Stimulated activated CD4-positive, alpha-beta T cell treated with anti-CD3 and anti-CD28 coated beads, Interleukin-15, amount 100 ng/mL, for 1 hour (primary cell): ENCODE measurements around the gene NDUFV1.
"Not testable (repeated sequence)": the region's sequence is repeated elsewhere in the genome, so short reads cannot be mapped to it uniquely, and the experiment has no call there.

Experiments used
- DNase-seq, 2 donors: peaks; one replicate each; pipeline ENCODE4 v3.0.0-alpha.2; 2020; ENCODE audit warnings: low read depth in 1 of 2, low spot score in 1 of 2

Gene NDUFV1

DNA sequence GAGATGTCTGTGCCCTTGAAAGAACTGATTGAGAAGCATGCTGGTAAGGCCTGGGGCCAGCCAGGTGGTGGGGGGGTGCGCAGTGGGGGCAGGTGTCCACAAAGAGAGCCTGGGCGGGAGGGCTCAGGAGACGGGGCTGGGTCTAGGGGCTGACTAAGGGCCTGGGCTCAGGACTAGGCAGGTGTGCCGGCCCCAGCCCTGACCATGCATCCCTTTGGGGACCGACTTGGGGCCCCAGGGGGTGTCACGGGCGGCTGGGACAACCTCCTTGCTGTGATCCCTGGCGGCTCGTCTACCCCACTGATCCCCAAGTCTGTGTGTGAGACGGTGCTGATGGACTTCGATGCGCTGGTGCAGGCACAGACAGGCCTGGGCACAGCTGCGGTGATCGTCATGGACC is 4.4 kb downstream of the NDUFV1 start:
- DNase-seq, result no peak

DNA sequence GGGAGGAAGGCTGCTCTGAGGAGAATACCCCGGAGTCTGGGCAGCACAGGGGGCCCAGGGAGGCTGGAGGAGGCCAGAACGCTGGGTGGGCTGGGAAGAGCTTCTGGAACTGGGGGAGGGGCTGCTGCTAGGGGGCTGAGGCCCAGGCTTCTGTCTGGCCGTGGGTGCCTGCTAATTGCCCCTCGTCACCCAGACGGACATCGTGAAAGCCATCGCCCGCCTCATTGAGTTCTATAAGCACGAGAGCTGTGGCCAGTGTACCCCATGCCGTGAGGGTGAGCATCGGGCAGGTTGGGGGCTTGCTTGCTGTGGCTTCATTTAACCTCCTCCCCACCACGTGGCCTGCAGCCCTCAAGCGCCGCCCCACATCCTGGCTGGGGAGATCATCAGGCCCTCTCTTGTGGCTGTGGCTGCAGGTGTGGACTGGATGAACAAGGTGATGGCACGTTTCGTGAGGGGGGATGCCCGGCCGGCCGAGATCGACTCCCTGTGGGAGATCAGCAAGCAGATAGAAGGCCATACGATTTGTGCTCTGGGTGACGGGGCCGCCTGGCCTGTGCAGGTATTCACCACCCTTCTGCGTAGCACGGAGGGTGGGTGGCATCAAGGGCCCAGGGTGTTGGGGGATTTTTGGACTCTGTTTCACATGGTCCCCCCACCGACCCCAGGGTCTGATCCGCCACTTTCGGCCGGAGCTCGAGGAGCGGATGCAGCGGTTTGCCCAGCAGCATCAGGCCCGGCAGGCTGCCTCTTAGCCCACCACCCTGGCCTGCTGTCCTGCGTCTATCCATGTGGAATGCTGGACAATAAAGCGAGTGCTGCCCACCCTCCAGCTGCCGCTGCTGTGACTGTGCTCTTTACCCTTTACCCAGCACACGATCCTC is 5.2 kb downstream of the NDUFV1 start:
- no peak for DNase-seq

DNA sequence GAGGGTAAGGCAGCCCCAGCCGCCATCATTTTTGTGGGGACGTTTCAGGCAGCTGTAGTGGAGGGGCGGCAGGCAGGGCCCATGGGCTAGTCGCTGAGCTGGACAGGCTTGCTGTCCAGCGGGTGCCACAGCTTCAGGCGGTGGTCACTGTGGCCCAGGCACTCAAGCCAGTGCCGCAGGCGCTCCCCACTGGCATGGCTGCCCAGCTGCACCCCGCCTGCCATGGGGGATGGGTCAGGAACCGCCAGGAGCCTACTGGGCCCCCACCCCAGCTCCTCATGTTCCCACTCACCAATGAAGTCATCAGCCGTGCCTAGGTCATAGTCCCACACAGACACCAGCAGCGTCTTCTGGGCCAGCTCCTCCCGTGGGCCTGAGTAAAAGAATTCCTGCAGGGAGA is 6.0 kb downstream of the NDUFV1 start:
- DNase-seq, result no peak

DNA sequence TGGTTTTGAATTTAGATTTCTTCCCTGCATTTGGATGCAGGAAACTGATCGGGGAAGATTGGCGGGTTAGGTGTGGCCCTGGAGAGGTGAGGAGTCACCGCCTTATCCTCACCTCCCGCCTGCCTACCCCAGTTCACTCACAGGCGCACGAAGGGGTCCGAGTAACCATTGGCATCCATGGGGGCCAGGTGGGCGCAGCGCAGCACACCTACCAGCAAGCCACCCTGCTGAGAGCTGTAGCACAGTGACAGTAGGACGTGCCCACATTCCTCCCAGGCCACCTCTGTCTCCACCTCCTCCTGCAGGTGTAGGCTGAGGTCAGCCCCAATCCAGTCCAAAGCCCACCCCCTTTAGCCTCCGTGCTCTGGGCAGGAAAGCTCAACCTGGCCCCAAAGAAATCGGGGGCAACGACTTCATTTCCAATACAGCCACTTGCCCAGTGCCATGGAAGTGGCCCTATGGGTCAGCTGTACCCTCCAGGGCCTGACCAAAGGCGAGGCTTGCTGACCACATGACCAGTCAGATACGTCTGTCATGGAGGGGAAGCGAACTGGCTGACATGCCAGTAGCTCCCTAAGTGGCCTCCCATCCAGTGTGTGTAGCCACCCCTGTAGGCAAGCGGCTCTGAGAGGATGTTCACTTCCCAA is 6.7 kb downstream of the NDUFV1 start:
- DNase-seq, result no peak

GRCh38 chr11:67613960-67614715 is 7.4 kb downstream of the NDUFV1 start:
- DNase-seq, result peak; percentile 59 to 64

DNA sequence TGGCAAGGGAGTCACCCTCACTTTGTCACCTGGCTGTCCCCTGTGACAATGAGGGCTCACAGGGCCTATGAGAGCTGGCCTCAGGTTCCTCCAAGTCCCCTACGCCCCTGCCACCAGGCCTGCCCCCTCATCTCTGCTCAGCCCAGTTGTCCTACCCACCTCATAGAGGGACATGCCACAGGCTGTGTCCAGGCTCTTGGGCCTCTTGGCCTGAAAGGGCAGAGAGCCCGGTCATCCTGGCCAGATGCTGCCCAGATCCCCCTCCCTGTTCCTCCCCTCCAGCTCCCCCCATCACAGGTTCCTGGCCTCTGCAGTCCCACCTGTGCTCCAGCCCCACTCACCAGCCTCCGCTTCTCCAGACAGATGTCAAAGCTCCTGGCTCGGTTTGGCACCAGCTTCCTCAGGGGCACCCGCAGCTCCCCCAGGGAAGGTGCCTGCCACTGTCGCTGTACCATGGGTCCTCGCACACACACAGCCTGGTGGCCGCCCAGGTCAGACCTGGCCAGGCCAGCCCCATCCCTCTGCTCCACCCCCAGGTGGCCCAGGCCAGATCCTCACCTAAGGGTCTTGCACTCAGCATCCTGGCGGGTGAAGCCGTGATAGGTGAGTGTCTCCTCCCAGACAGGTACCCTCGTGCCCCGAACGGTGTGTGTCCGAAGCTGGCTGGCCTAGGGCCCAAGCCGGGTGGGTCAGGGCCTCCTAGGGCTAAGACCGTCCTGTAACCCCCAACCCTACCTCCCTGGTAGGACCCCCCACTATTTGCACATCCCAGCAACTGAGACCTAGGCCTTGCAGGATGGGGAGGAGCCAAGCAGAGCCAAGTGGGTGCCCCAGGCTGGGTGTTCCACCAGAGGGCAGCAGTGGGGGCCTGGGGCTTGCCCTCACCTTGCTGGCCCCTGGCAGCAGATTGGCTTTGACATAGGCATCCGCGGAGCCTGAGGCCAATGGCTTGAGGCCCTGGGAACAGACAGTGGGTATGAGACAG is 8.3 kb downstream of the NDUFV1 start:
- DNase-seq, result peak in 1 of 2 donors; percentile 43

DNA sequence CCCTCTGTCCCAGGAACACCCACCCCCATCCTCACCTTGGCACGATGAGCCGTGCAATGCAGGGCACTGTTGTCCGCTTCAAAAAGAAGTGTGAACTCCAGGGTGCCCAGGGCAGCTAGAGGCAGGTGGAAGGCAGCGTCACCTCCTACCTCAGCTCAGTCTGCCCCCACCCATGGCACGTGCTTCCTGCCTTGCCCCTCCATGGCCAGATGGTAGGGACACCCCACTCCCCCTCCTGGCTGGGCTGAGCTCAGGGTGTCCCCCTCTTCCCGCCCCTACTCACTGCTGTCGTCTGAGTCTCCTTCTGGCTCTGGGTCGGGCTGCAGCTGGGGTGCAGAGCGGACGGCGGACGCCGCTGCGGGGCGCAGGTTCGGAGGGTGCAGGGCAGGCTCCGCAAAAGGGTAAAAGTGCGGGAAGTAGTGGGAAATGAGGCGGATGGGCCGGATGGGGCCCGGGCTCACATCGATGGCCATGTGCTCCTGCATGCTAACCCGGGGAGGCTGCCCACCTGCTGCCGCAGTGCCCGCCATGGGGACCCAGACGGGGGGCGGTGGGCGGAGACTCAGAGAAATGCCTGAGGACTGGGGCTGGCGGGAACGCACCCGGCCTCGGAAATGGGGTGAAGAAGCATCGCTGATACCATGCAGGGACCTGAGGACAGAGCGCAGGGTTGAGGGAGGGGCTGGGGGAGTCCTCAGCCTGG is 9.1 kb downstream of the NDUFV1 start:
- no peak for DNase-seq

GRCh38 chr11:67616431-67617242 is 9.9 kb downstream of the NDUFV1 start:
- DNase-seq, result no peak

GRCh38 chr11:67617243-67617953 is 10.7 kb downstream of the NDUFV1 start:
- DNase-seq, result no peak

DNA sequence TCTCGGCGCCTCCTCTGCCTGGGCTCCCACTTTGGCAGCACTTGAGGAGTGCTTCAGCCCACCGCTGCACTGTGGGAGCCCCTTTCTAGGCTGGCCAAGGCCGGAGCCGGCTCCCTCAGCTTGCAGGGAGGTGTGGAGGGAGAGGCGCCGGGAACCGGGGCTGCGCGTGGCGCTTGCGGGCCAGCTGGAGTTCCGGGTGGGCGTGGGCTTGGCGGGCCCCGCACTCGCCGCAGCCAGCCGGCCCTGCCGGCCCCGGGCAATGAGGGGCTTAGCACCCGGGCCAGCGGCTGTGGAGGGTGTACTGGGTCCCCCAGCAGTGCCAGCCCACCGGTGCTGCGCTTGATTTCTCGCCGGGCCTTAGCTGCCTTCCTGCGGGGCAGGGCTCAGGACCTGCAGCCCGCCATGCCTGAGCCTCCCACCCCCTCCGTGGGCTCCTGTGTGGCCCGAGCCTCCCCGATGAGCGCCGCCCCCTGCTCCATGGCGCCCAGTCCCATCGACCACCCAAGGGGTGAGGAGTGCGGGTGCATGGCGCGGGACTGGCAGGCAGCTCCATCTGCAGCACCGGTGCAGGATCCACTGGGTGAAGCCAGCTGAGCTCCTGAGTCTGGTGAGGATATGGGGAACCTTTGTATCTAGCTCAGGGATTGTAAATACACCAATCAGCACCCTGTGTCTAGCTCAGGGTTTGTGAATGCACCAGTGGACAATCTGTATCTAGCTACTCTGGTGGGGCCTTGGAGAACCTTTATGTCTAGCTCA is 12.3 kb downstream of the NDUFV1 start:
- DNase-seq, result not testable (repeated sequence)

DNA sequence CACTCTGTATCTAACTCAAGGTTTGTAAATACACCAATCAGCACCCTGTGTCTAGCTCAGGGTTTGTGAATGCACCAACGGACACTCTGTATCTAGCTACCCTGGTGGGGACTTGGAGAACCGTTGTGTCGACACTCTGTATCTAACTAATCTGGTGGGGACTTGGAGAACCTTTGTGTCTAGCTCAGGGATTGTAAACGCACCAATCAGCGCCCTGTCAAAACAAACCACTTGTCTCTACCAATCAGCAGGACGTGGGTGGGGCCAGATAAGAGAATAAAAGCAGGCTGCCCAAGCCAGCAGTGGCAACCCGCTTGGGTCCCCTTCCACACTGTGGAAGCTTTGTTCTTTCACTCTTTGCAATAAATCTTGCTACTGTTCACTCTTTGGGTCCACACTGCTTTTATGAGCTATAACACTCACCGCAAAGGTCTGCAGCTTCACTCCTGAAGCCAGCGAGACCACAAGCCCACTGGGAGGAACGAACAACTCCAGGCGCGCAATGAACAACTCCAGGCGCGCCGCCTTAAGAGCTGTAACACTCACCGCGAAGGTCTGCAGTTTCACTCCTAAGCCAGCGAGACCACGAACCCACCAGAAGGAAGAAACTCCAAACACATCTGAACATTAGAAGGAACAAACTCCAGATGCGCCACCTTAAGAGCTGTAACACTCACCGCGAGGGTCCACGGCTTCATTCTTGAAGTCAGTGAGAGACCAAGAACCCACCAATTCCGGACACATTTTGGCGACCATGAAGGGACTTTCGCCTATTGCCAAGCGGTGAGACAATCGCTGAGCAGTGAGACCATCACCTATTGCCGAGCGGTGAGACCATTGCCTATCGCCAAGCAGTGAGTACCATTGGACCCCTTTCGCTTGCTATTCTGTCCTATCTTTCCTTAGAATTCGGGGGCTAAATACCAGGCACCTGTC is 13.2 kb downstream of the NDUFV1 start:
- DNase-seq, result not testable (repeated sequence)

DNA sequence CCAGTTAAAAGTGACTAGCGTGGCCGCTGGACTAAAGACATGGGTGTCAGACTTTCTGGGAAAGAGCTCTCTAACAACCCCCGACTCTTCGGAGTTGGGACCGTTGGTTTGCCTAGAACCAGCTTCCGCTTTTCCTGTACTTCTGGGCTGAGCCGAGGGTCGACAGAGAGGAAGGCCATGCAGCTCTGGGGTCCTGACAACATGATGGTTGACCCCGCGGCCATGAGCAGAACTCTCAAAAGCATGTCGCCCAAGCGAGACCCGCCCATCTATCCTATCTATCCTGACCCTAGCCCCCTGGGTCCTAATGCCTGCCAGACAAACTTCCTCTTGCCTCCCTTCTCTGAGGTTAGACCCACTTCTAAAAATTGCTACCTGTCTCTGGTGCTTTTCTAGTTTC is 13.9 kb downstream of the NDUFV1 start:
- not testable (repeated sequence) for DNase-seq

DNA sequence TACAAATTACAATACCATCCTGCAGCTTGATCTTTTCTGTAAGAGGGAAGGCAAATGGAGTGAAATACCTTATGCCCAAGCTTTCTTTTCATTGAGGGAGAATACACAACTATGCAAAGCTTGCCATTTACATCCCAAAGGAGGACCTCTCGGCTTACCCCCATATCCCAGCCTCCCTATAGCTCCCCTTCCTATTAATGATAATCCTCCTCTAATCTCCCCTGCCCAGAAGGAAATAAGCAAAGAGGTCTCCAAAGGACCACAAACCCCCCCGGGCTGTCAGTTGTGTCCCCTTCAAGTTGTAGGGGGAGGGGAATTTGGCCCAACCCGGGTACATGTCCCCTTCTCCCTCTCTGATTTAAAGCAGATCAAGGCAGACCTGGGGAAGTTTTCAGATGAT is 15.2 kb downstream of the NDUFV1 start:
- not testable (repeated sequence) for DNase-seq

GRCh38 chr11:67622905-67623304 is 16.2 kb downstream of the NDUFV1 start:
- DNase-seq, result not testable (repeated sequence)

- DNase-seq, result not testable (repeated sequence)
These were observed 17.1 kb downstream of the NDUFV1 start for GRCh38 chr11:67623795-67624194.

- DNase-seq, result not testable (repeated sequence)
These were observed 19.5 kb downstream of the NDUFV1 start for GRCh38 chr11:67626131-67626833.
